Muscle layer of colon (tissue), 2 donors: ENCODE measurements around the gene GAGE12E.
"Not testable (repeated sequence)": the region's sequence is repeated elsewhere in the genome, so short reads cannot be mapped to it uniquely, and the experiment has no call there.

Experiments used
- H3K27ac ChIP-seq: one replicate; pipeline ENCODE4 v1.7.0; 2013; ENCODE audit warnings: low read depth, mild to moderate bottlenecking, low read length, moderate library complexity
- H3K27me3 ChIP-seq, 2 donors: one replicate each; pipeline ENCODE4 v1.7.0; 2013; ENCODE audit warnings: low read length in 2 of 2, mild to moderate bottlenecking in 2 of 2; ENCODE audit not compliant: insufficient read depth in 2 of 2, control insufficient read depth in 1 of 2
- H3K36me3 ChIP-seq: one replicate; pipeline ENCODE4 v1.7.0; 2013; ENCODE audit warnings: mild to moderate bottlenecking, low read length; ENCODE audit not compliant: insufficient read depth
- H3K4me1 ChIP-seq: one replicate; pipeline ENCODE4 v1.7.0; 2013; ENCODE audit warnings: mild to moderate bottlenecking, low read length; ENCODE audit not compliant: insufficient read depth
- H3K4me3 ChIP-seq, 2 donors: one replicate each; pipeline ENCODE4 v1.7.0; 2013; ENCODE audit warnings: low read length in 2 of 2, low read depth in 1 of 2, mild to moderate bottlenecking in 1 of 2, moderate library complexity in 1 of 2
- H3K9ac ChIP-seq: one replicate; pipeline ENCODE4 v1.7.0; 2013; ENCODE audit warnings: low read length
- H3K9me3 ChIP-seq: one replicate; pipeline ENCODE4 v1.7.0; 2013; ENCODE audit warnings: mild to moderate bottlenecking, low read length
- donor health status: abdominal sarcoma.
- donor health status: Adenocarcinoma of cecum.

GAGE12E gene, protein sequence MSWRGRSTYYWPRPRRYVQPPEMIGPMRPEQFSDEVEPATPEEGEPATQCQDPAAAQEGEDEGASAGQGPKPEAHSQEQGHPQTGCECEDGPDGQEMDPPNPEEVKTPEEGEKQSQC

DNA sequence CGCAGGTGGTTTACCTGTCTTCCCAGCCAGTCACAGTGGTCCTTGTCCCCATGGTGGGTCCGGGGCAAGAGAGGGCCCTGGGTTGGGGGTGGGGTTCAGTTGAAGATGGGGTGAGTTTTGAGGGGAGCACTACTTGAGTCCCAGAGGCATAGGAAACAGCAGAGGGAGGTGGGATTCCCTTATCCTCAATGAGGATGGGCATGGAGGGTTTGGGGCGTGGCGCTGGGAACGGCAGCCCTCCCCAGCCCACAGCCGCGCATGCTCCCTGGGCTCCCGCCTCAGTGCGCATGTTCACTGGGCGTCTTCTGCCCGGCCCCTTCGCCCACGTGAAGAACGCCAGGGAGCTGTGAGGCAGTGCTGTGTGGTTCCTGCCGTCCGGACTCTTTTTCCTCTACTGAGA lies at the start of gene GAGE12E:
GAGE12E (plus strand) TSS at position 301 of the 400 bp plus-strand sequence. CDS start 1,155 bp downstream, outside the sequence.
- not testable (repeated sequence) for H3K4me1 ChIP-seq

DNA sequence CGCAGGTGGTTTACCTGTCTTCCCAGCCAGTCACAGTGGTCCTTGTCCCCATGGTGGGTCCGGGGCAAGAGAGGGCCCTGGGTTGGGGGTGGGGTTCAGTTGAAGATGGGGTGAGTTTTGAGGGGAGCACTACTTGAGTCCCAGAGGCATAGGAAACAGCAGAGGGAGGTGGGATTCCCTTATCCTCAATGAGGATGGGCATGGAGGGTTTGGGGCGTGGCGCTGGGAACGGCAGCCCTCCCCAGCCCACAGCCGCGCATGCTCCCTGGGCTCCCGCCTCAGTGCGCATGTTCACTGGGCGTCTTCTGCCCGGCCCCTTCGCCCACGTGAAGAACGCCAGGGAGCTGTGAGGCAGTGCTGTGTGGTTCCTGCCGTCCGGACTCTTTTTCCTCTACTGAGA lies 19.2 kb upstream of the GAGE12E start, which contains the start of gene GAGE12C:
GAGE12C (plus strand) TSS at position 301 of the 400 bp plus-strand sequence. CDS start 1,155 bp downstream, outside the sequence.
- H3K4me3 ChIP-seq, H3K27ac ChIP-seq, H3K36me3 ChIP-seq, H3K9me3 ChIP-seq, H3K4me1 ChIP-seq, H3K9ac ChIP-seq, H3K27me3 ChIP-seq: not testable (repeated sequence)

More for the DNA sequence above, at the start of gene GAGE12E:
- H3K27ac ChIP-seq, H3K27me3 ChIP-seq, H3K36me3 ChIP-seq, H3K9ac ChIP-seq, H3K9me3 ChIP-seq, H3K4me3 ChIP-seq: not testable (repeated sequence)

DNA sequence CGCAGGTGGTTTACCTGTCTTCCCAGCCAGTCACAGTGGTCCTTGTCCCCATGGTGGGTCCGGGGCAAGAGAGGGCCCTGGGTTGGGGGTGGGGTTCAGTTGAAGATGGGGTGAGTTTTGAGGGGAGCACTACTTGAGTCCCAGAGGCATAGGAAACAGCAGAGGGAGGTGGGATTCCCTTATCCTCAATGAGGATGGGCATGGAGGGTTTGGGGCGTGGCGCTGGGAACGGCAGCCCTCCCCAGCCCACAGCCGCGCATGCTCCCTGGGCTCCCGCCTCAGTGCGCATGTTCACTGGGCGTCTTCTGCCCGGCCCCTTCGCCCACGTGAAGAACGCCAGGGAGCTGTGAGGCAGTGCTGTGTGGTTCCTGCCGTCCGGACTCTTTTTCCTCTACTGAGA lies 9.7 kb upstream of the GAGE12E start, which contains the start of gene GAGE12D:
GAGE12D (plus strand) TSS at position 301 of the 400 bp plus-strand sequence. CDS start 1,155 bp downstream, outside the sequence.
- not testable (repeated sequence) for H3K4me3 ChIP-seq, H3K9me3 ChIP-seq, H3K36me3 ChIP-seq, H3K27ac ChIP-seq, H3K4me1 ChIP-seq, H3K9ac ChIP-seq, H3K27me3 ChIP-seq

DNA sequence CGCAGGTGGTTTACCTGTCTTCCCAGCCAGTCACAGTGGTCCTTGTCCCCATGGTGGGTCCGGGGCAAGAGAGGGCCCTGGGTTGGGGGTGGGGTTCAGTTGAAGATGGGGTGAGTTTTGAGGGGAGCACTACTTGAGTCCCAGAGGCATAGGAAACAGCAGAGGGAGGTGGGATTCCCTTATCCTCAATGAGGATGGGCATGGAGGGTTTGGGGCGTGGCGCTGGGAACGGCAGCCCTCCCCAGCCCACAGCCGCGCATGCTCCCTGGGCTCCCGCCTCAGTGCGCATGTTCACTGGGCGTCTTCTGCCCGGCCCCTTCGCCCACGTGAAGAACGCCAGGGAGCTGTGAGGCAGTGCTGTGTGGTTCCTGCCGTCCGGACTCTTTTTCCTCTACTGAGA lies 9.5 kb downstream of the GAGE12E start, which contains the start of gene GAGE12F:
GAGE12F (plus strand) TSS at position 301 of the 400 bp plus-strand sequence. CDS start 1,155 bp downstream, outside the sequence.
- H3K36me3 ChIP-seq, H3K9ac ChIP-seq, H3K4me1 ChIP-seq, H3K4me3 ChIP-seq, H3K27me3 ChIP-seq, H3K27ac ChIP-seq, H3K9me3 ChIP-seq: not testable (repeated sequence)

DNA sequence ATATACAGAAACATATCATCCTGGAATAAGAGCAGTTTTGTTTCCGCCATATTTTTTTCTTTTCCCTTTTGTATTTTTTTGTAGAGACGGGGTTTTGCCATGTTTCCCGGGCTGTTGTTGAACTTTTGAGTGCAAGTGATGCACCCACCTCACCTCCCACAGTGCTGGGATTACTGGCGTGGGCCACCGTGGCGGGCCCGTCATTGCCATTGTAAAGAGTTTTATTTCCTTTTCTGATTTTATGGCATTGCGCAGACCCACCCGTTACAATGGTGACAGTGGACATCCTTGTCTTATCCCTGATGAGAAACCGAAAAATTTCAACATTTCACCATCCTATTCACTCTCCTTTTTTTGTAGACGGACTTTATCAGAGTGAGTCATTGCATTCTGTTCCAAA lies 17.6 kb downstream of the GAGE12E start:
- not testable (repeated sequence) for H3K9me3 ChIP-seq, H3K36me3 ChIP-seq, H3K9ac ChIP-seq, H3K27me3 ChIP-seq, H3K4me1 ChIP-seq, H3K4me3 ChIP-seq, H3K27ac ChIP-seq

DNA sequence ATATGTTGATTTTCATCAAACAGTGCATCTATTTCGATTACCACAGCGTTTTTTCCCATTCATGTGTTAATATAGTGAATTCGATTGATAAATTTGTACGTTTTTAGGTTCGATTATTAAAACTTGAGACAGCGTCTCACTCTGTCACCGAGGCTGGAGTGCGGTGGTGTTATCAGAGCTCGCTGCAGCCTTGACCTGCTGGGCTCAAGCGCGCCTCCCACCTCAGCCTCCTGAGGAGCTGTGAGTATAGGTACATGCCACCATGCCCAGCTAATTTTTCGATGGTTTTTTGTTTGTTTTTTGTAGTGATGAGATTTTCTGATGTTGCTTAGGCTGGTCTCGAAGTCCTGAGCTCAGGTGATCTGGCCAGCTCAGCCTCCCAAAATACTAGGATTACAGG lies 18.1 kb downstream of the GAGE12E start:
- H3K4me1 ChIP-seq, H3K36me3 ChIP-seq, H3K9me3 ChIP-seq, H3K4me3 ChIP-seq, H3K27me3 ChIP-seq, H3K9ac ChIP-seq, H3K27ac ChIP-seq: not testable (repeated sequence)

DNA sequence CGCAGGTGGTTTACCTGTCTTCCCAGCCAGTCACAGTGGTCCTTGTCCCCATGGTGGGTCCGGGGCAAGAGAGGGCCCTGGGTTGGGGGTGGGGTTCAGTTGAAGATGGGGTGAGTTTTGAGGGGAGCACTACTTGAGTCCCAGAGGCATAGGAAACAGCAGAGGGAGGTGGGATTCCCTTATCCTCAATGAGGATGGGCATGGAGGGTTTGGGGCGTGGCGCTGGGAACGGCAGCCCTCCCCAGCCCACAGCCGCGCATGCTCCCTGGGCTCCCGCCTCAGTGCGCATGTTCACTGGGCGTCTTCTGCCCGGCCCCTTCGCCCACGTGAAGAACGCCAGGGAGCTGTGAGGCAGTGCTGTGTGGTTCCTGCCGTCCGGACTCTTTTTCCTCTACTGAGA lies 19.0 kb downstream of the GAGE12E start, which contains the start of gene GAGE12G:
GAGE12G (plus strand) TSS at position 301 of the 400 bp plus-strand sequence. CDS start 1,155 bp downstream, outside the sequence.
- H3K4me3 ChIP-seq, H3K27me3 ChIP-seq, H3K4me1 ChIP-seq, H3K27ac ChIP-seq, H3K9me3 ChIP-seq, H3K36me3 ChIP-seq, H3K9ac ChIP-seq: not testable (repeated sequence)

DNA sequence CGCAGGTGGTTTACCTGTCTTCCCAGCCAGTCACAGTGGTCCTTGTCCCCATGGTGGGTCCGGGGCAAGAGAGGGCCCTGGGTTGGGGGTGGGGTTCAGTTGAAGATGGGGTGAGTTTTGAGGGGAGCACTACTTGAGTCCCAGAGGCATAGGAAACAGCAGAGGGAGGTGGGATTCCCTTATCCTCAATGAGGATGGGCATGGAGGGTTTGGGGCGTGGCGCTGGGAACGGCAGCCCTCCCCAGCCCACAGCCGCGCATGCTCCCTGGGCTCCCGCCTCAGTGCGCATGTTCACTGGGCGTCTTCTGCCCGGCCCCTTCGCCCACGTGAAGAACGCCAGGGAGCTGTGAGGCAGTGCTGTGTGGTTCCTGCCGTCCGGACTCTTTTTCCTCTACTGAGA lies 28.6 kb downstream of the GAGE12E start, which contains the start of gene GAGE12H:
GAGE12H (plus strand) TSS at position 301 of the 400 bp plus-strand sequence. CDS start 1,155 bp downstream, outside the sequence.
- not testable (repeated sequence) for H3K9ac ChIP-seq, H3K36me3 ChIP-seq, H3K27me3 ChIP-seq, H3K4me3 ChIP-seq, H3K4me1 ChIP-seq, H3K9me3 ChIP-seq, H3K27ac ChIP-seq

DNA sequence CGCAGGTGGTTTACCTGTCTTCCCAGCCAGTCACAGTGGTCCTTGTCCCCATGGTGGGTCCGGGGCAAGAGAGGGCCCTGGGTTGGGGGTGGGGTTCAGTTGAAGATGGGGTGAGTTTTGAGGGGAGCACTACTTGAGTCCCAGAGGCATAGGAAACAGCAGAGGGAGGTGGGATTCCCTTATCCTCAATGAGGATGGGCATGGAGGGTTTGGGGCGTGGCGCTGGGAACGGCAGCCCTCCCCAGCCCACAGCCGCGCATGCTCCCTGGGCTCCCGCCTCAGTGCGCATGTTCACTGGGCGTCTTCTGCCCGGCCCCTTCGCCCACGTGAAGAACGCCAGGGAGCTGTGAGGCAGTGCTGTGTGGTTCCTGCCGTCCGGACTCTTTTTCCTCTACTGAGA lies 38.1 kb downstream of the GAGE12E start, which contains the start of gene GAGE2A:
GAGE2A (plus strand) TSS at position 301 of the 400 bp plus-strand sequence. CDS start 1,155 bp downstream, outside the sequence.
- H3K4me3 ChIP-seq, H3K9me3 ChIP-seq, H3K27ac ChIP-seq, H3K36me3 ChIP-seq, H3K27me3 ChIP-seq, H3K9ac ChIP-seq, H3K4me1 ChIP-seq: not testable (repeated sequence)

DNA sequence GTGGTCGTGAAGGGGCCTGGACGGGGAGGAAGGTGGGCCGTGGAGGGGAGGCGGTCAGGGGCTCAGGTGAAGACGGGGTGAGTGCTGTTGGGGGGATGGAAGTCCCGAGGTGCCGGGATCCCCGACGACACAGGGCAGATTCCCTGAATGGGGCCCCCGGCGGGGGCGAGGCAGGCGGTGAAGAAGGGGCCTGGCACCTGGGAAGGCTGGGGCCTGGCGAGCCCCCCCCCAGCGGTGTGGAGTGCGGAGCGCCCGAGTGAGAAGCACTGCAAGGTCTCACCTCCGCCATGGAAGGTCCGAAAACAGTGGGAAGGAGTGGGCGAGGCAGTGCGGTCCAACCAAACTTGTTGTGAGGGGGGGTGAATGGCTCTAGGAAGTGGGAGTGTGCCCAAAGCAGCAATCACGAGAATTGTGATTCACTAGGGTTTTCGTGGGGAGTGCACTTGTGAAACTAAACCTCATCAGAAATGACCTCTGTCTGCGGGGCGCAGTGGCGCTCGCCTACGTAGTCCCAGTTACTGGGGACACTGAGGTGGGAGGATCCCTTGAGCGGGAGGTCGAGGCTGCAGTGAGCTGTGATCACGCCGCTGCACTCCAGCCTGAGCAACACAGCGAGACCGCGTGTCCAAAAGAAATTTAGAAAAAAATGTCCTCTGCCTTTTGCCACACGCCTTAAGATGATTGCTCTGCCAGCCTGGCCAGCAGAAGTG lies 38.8 kb downstream of the GAGE12E start:
- H3K27ac ChIP-seq, H3K9me3 ChIP-seq, H3K9ac ChIP-seq, H3K4me1 ChIP-seq, H3K4me3 ChIP-seq, H3K36me3 ChIP-seq, H3K27me3 ChIP-seq: not testable (repeated sequence)

DNA sequence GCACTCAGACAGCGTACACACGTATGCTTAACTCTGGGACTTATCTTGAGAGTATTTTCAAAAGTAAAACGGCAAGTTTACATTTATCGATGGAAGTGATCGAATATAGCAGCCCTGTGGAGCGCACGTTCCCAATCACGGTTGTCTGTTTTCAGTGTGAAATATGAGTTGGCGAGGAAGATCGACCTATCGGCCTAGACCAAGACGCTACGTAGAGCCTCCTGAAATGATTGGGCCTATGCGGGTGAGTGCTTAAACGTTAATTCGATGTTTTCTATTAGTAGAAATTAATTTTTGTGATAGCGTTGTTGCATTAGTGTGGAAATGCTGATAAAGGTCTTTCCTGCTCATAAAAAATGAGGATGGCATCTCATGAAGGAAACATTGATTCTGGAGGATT lies 39.4 kb downstream of the GAGE12E start:
- H3K4me3 ChIP-seq, H3K9me3 ChIP-seq, H3K36me3 ChIP-seq, H3K27ac ChIP-seq, H3K27me3 ChIP-seq, H3K4me1 ChIP-seq, H3K9ac ChIP-seq: not testable (repeated sequence)

DNA sequence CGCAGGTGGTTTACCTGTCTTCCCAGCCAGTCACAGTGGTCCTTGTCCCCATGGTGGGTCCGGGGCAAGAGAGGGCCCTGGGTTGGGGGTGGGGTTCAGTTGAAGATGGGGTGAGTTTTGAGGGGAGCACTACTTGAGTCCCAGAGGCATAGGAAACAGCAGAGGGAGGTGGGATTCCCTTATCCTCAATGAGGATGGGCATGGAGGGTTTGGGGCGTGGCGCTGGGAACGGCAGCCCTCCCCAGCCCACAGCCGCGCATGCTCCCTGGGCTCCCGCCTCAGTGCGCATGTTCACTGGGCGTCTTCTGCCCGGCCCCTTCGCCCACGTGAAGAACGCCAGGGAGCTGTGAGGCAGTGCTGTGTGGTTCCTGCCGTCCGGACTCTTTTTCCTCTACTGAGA lies 47.6 kb downstream of the GAGE12E start, which contains the start of gene GAGE1:
GAGE1 (plus strand) TSS at position 301 of the 400 bp plus-strand sequence. CDS start 1,155 bp downstream, outside the sequence.
- not testable (repeated sequence) for H3K4me3 ChIP-seq, H3K27me3 ChIP-seq, H3K4me1 ChIP-seq, H3K9ac ChIP-seq, H3K36me3 ChIP-seq, H3K9me3 ChIP-seq, H3K27ac ChIP-seq
